Omental fat pad (tissue), 4 donors: ENCODE results near the gene FAM171A1. TPM values are rescaled to one million over a fixed set of nuclear protein-coding genes. Genes with fewer than 3 reads are reported as not detected.

Experiments
- ATAC-seq: fragments of 150-250 bp; one replicate; pipeline ENCODE4 v1.9.1; 2016; ENCODE audit warnings: mild to moderate bottlenecking, moderate library complexity; ENCODE audit not compliant: low FRiP score
- DNase-seq: peaks from one replicate; pipeline ENCODE4 v3.0.0-alpha.2; 2019; ENCODE audit warnings: low spot score
- CTCF ChIP-seq, 3 donors: fragments of 450-650 bp; IDR thresholded peaks; one replicate each; pipeline ENCODE4 v1.5.1; 2016 to 2017; ENCODE audit warnings: antibody characterized with exemption in 3 of 3, mild to moderate bottlenecking in 3 of 3, moderate library complexity in 2 of 3
- total RNA-seq, 4 donors: library from RNA; depleted of rRNA; stranded (reverse); fragments of >200 nt; gene quantifications; one replicate each; pipeline ENCODE4 v1.1.0, GENCODE V29; 2016

Gene FAM171A1
- total RNA-seq, 4 donors from 2014 or later: 7.0 to 17.4 (median 15.2) TPM

DNA sequence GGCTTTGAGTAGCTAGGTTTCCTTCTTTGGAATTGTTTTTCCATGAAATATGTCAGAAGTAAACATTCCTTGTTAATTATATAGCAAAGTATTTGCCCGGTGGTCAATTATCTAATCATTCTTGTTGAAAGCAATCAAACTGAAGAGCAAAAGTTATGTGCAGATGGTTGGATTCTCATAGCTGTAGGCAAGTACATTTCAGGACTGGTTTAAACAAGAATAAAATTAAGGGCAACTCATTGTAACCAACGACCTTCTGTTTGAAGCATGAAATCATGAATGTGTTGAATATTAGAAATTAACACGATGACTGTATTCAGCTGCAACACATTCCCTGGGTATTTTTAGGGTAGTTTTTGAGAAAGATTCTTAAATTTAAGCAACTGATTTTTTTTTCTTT lies 140.8 kb downstream of the FAM171A1 start:
- ATAC-seq: no peak
- TF ChIP-seq CTCF (IDR thresholded peaks at IDR 0.05): no peak

GRCh38 chr10:15229268-15229667 lies 141.8 kb downstream of the FAM171A1 start:
- TF ChIP-seq CTCF (IDR thresholded peaks at IDR 0.05): no peak
- DNase-seq (no peak), ATAC-seq (no peak)

More for the DNA sequence above, 140.8 kb downstream of the FAM171A1 start:
- DNase-seq: no peak

GRCh38 chr10:15228426-15228825 lies 142.7 kb downstream of the FAM171A1 start:
- ATAC-seq: no peak
- no peak for DNase-seq
- no peak for TF ChIP-seq CTCF (IDR thresholded peaks at IDR 0.05)

- TF ChIP-seq CTCF (IDR thresholded peaks at IDR 0.05): no peak
- no peak for ATAC-seq
These were observed 143.3 kb downstream of the FAM171A1 start for GRCh38 chr10:15227611-15228372.

GRCh38 chr10:15225511-15225910 lies 145.6 kb downstream of the FAM171A1 start:
- DNase-seq: no peak
- no peak for TF ChIP-seq CTCF (IDR thresholded peaks at IDR 0.05)
- no peak for ATAC-seq

More at GRCh38 chr10:15227611-15228372, 143.3 kb downstream of the FAM171A1 start:
- DNase-seq: no peak

GRCh38 chr10:15224948-15225347 lies 146.1 kb downstream of the FAM171A1 start:
- no peak for TF ChIP-seq CTCF (IDR thresholded peaks at IDR 0.05)
- ATAC-seq: no peak
- no peak for DNase-seq

DNA sequence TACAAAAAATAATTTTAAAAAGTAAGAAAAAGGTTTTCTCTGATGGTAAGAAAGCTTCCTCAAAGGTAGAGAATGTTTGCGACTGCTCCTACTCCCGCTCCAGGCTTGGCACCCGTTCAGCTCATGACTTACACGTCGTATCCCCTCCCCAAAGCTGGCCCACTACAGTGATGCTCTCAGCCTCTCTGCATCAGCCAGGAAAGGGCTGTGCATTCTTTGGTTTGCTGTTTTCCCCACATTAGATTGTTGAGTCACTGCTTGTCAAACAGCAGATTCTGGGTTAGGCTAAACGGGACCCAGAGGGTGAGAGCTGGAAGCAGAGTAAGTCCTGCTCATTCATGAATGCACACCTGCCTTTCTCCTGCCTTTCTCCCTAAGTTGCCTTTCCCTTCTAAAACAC lies 147.9 kb downstream of the FAM171A1 start:
- no peak for TF ChIP-seq CTCF (IDR thresholded peaks at IDR 0.05)
- ATAC-seq: no peak
- DNase-seq: no peak
